Transverse colon (tissue), 3 donors: ENCODE results near the gene EEPD1.

Experiments
- EP300 ChIP-seq: sonication (generic); formaldehyde crosslinking; IDR thresholded peaks from one replicate; pipeline ENCODE4 v1.6.1; 2017; ENCODE audit warnings: antibody characterized with exemption, low read depth
- POLR2A ChIP-seq: fragments of 450-650 bp; IDR thresholded peaks from one replicate; pipeline ENCODE4 v1.6.1; 2016; ENCODE audit warnings: antibody characterized with exemption, mild to moderate bottlenecking, moderate library complexity
- TF ChIP-seq, protein P1 (sequence below), 5 experiments: fragments of 200-600 bp in 3 of 5; fragments of 450-650 bp in 2 of 5; sonication (generic) in 3 of 5; IDR thresholded peaks; 1 replicate in 2 of 5; 2 replicates in 3 of 5; pipeline ENCODE4 v1.5.1; 2016 to 2017; ENCODE audit warnings: antibody characterized with exemption in 5 of 5, inconsistent platforms in 3 of 5, mild to moderate bottlenecking in 2 of 5, moderate library complexity in 1 of 5

GRCh38 chr7:36202398-36202797 is 49.3 kb downstream of the EEPD1 start:
- TF ChIP-seq, protein P1, sequence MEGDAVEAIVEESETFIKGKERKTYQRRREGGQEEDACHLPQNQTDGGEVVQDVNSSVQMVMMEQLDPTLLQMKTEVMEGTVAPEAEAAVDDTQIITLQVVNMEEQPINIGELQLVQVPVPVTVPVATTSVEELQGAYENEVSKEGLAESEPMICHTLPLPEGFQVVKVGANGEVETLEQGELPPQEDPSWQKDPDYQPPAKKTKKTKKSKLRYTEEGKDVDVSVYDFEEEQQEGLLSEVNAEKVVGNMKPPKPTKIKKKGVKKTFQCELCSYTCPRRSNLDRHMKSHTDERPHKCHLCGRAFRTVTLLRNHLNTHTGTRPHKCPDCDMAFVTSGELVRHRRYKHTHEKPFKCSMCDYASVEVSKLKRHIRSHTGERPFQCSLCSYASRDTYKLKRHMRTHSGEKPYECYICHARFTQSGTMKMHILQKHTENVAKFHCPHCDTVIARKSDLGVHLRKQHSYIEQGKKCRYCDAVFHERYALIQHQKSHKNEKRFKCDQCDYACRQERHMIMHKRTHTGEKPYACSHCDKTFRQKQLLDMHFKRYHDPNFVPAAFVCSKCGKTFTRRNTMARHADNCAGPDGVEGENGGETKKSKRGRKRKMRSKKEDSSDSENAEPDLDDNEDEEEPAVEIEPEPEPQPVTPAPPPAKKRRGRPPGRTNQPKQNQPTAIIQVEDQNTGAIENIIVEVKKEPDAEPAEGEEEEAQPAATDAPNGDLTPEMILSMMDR (IDR thresholded peaks at IDR 0.05), result no peak
- TF ChIP-seq EP300, result no peak
- TF ChIP-seq POLR2A, result no peak
